GM21786 (cell line): ENCODE results near the gene ST8SIA5.

Source experiments
- ATAC-seq: cut with Tn5 transposase; IDR thresholded peaks from one replicate; pipeline ENCODE4 v1.9.1; 2021; ENCODE audit not compliant: unreplicated experiment

ST8SIA5 gene

GRCh38 chr18:46715062-46715461 lies 41.8 kb downstream of the ST8SIA5 start:
- ATAC-seq, result no peak

GRCh38 chr18:46712406-46712805 lies 44.4 kb downstream of the ST8SIA5 start:
- ATAC-seq, result no peak

DNA sequence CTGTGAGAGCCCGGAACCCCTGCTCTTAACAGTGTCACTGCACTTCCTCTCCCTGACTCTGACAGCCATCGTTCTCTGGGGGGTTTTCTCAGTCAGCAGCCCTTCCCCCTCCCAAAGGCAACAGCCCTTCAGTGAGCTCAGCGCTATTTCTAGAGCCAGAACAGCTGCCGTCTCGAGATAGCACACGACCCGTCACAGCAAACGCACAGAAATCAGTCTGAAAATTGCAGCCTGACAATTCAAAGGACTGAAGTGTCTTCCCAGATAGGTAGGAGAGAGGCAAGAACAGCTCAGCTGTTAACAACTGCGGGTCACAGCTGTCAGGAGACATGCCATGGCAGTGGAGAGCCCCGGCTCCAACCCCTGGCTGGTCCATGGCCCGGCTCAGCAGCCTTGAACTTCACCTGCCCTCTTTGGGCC lies 45.4 kb downstream of the ST8SIA5 start:
- ATAC-seq, result peak; percentile 47

DNA sequence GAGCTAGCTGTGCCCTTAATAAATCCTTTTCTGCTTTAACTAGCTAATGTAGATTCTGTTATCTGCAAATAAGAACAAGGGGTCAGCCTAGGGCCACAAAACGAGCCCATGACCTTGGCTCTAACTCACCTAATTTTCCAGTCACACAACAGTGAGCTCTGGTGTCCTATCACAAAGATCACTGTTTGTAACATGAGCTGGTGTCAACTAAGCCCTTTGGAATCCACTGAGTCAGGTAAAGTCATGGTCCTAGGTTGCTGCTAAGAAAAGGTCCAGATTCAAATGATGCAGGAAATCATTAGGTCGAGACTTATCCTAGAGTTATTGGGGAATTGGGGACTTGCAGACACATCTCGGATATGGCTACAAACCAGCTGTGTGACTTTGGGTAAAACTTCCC lies 49.9 kb downstream of the ST8SIA5 start:
- ATAC-seq, result no peak

GRCh38 chr18:46705521-46705920 lies 51.3 kb downstream of the ST8SIA5 start:
- ATAC-seq, result no peak

DNA sequence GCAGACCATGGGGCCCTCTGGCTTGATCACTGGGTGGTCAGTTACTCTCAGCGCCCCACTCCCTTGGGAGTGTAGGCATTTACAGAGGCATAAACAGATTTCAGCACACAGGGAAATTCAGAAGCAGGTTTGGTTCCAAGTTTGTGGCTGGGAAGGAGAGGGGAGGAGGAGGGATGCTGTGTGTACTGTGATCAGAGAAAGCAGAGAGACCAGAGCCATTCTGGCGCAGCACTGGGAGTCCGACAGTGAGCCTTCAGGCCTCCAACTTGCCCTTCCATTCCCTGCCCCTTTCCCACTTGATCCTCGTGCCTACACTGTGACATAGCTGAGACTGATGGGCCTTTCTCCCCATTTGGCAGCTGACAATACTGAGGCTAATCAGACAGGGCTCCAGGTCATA lies 52.0 kb downstream of the ST8SIA5 start:
- ATAC-seq, result no peak

- ATAC-seq, result no peak
Observed at GRCh38 chr18:46704189-46704588, 52.7 kb downstream of the ST8SIA5 start.

GRCh38 chr18:46702471-46702870 lies 54.4 kb downstream of the ST8SIA5 start:
- ATAC-seq, result no peak

DNA sequence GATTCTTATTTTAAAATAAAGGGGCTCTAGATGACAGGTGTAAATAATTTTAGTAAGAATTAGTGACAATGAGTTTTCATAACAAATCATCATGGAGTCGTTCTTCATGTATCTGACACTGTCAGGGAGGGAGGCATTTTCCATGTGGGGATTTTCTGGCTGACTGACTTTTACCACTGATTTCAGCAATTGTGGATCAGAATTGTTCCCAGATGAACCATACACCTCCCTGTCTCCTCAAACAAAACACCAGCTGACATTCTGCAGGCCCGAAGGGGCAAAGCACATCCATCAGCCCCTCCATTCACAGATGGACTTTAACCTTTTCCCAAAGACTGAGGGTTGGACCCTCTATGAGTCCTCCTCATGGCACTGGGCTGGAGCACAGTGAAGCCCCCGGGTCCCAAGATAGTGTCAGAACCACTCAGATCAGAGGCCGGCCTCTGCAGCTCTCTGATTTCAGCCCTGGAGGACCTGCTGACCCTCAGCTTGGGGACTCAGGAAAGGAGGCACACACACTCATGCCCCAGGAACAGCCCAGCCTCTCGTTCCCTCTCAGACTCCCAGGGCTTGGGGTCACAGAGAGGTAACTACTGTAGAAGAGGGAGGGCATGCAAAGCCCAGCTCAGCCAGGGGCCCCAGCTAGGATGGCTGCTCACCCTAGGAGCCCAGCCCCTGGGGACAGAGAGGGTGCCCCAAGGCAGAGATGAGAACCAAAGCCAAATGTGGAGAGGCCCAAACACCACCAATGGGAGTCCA lies 56.6 kb downstream of the ST8SIA5 start:
- no peak for ATAC-seq

DNA sequence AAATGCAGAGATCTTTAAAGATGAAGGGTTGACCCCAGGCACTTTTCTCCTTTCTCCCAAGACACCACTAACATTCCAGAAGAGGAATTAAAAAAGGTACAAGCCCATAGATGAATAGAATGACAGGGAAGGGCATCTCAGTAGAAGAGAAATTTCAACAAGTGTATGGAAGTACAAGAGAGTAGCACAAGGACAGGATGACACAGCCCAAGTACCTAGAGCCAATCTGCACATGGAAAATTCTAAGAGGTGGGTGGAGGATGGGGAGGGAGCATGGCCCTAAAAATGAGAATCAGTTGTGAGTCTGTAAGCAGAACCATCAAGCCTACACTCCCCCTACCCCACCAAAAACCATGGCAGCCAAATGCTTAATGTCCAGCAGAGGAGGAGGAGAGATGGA lies 60.2 kb downstream of the ST8SIA5 start:
- no peak for ATAC-seq

GRCh38 chr18:46696268-46696667 lies 60.6 kb downstream of the ST8SIA5 start:
- no peak for ATAC-seq

DNA sequence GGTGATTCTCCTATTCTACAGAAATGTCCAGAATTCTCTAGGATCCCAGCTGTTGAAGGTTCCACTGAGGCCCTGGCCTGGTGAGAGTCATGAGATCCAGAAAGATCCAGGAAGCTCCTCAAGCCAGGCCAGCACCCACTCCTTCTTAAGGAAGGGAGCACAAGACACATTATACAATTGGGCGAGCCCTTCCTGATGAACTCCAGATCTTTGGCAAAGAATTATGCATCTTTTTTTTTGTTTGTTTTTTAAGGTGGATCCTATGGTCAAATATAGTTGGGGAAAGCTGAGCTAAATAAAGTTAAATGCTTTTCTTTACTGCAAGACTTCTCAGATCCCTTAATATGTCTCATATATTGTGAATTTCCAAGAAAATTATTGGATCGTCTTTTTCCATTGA lies 62.9 kb downstream of the ST8SIA5 start:
- no peak for ATAC-seq

DNA sequence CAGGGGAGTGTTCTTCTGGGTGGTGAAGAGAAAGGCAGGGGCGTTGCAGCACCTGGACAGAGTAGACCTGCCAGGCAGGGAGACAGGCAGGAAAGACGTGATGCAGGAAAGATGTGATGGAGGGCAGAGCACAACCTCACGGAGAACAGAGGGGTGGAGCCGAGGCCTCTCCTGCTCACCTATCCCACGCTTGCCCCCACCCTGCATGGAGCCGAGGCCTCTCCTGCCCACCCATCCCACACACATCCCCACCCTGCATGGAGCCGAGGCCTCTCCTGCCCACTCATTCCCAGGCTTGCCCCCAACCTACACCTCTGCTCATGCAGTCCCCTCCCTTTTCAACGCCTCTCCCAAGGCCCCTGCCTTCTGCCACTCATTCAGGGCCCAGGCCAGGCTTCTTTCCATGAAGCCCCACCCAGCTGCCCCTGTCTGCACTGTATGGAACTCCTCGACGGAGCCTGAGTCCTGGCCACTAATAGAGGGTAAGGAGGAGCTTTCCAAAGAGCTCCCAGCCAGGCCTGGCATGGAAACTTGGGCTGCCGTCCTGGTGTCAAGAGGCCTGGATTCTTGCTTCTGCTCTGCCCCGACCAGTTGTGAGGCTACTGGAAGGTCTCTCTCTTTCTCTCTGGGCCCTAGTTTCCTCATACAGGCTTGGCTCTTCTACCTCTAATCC lies 67.9 kb downstream of the ST8SIA5 start:
- no peak for ATAC-seq

GRCh38 chr18:46686186-46686585 lies 70.7 kb downstream of the ST8SIA5 start:
- no peak for ATAC-seq

DNA sequence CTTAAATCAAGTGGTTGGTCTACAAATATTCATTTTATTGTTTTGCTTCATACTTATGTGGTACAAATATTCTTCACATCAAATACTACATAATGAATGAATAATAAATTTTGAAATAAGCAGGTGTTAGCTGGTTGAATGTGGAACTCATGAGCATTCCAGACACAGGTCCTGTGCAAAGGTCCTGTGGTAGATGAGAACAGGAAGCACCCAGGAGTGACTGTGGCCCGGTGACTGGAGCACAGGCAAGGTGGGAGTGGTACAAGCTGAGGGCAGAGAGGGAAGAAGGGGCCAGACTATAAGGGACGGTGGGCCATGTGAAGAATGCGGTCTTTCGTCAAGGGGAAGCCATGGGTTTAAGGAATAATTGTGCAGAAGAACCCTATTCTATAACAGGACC lies 73.6 kb downstream of the ST8SIA5 start:
- no peak for ATAC-seq

DNA sequence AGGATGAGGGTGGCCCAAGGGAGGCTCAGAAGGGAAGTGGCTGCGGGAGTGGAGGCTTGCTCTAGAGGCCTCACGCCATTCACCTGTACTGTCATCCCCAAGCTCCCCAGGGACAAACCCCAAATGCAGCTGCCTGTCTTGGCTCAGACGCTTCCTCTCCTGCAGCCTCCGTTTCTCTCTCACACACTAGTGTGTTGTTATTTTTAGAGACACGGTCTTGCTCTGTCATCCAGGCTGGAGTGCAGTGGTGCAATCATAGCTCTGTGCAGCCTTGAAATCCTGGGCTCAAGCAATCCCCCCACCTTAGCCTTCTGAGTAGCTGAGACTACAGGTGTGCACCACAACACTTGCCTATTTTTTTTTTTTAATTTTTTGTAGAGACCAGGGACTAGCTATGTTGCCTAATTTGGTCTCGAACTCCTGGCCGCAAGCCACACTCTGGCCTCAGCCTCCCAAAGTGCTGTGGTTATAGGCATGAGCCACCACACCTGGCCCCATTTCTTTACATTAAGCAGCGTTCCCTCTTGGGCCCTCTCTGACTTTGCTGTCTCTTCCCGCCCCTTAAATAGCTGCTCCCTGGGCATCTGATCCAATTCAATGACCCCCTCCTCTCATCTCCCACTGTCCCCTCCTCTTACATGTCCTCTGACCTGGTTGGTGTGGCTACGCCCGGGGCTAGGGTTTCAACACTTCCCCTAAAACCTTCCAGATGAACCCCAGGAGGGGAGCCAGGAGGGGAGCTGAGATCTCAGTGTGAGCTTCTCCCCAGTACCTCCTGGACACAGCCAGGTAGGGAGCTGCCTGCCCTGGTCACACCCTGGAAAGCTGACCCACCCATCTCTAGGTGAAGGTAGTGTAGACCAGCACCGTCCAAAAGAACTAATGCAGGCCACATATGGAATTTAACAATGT lies 75.8 kb downstream of the ST8SIA5 start:
- ATAC-seq, result no peak

DNA sequence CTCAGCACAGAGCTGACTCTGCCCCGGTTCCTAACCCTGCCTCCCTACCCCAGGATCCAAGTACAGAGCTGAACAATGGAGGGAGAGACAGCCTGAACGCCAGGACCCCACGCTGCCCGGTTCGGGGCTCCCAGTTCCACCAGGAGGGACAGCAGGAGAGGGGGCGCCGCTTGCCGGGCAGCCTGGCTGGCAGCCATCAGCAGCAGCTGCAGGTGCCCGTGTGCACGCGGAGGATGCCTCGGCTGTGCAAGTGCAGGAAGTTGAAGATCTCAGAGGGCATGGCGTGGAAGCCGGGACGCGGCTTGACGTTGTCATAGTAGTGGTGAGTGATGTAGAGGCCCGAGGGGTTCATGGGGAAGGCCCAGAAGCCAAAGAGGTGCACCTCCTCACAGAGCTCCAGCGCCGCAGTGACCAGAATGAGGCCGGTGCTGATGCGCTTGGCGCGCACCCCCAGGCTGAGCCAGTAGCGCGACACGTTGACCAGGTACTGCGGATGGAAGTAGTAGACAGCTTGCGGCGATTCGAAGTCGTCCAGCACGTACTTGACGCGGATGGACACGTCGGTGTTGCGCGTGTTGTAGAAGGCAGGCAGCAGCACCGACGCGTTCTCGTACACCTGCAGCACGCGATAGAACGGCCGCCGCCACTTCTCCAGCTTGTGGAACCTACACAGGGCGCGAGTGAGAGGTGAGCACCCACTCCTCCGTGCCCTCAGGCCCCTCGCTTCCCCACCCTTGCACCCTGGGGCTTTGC lies 76.8 kb downstream of the ST8SIA5 start:
- no peak for ATAC-seq

DNA sequence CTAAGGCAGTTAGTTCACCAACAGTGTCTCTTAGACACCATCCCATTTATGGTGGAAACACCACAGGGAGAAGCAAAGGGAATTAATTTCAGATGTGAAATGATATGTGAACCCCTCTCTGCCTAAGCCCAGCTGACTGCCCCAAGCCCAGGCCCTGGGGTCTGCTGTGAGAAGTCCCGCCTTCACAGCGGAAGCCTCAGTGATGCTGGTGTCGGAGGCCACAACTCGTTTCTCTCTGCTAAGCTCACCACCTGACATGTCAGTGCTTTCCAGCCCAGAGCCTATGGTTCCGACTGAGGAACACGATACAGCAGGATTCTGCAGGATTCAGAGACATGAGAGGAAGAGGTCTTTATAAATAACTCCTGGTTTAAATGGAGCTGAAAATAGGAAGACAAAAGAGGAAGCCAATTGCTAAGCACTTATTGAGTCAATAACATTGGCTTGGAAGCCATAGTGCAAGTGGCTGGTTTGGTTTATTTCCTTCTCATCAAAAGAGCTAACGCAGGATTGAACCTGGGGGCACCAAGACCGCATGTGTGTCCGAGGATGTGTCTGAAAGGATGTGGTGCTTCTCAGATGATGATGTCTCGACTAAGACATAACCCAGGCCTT lies 78.0 kb downstream of the ST8SIA5 start:
- ATAC-seq, result no peak

DNA sequence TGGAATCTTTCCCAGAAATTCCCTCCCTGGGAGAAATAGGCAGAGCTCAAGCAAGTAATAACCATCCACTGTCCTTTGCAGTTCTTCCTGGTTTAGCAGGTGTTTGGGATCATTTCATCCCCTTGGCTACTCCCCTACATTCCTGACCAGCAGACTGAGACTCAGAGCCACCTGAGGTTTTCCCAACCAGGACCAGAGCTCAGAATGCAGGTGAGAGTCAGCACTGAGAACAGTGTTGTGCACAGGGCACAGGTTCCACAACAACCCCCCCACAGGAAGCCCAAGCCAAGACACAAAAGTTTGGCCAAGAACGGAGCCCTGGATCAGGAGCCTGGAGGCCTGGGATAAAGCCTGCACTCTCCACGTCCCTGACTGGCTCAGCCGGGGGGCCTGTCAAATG lies 78.8 kb downstream of the ST8SIA5 start:
- no peak for ATAC-seq

- ATAC-seq, result no peak
Observed at GRCh38 chr18:46677611-46678010, 79.2 kb downstream of the ST8SIA5 start.
